ENCODE results near the gene TC2N. TPM values are rescaled to one million over a fixed set of nuclear protein-coding genes. Genes with fewer than 3 reads are reported as not detected.

The TC2N gene
- polyA plus RNA-seq, 1 donor from 2014 or later: 2.1 TPM

DNA sequence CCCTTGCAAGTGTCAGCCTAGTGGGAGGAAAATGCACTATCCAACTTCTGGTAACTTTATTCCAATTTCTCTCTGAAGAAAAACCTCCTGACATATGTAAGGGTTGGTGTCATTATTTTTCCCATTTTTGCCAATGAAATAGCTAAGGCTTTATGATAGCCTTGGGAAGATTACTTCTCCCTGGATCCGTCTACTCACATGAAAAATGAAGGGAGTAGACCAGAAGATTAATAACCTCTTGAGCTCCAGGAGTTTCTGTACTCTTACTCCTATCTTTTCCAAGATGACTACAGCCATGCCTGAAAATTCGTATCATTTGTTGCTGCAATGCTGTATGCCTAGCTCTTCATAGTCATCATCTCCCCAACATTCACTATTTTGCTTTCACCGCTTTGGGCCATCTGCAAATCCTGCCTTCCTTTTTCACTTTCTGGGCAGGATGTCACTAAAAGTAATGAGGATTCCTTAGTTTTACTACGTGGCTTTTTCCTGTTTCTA, 18.8 kb downstream of the TC2N start:
- Histone ChIP-seq H3K79me2 (replicated peaks; ENCODE audit: insufficient read depth, low read length) (no peaks in the 10 kb centered on the region), H3K36me3 (ENCODE audit: insufficient read depth, low read length) (no peaks in the 10 kb centered on the region), H3K27ac (ENCODE audit: low read length) (no peak overlapping the region), H2AFZ (ENCODE audit: low read depth, low read length) (no peak overlapping the region), H3K9me2 (ENCODE audit: insufficient read depth, low read length) (no peaks in the 10 kb centered on the region), H3F3A (ENCODE audit: insufficient read depth, low read length, poor library complexity, severe bottlenecking) (no peaks in the 10 kb centered on the region), H4K20me1 (ENCODE audit: insufficient read depth) (no peaks in the 10 kb centered on the region), H3K9me3 (ENCODE audit: low read length) (no peaks in the 10 kb centered on the region), H3K4me2 (ENCODE audit: low read length) (no peak overlapping the region), H3K4me3 (ENCODE audit: low read length) (no peak overlapping the region), H3K27me3 (ENCODE audit: insufficient read depth, low read depth, low read length) (no peaks in the 10 kb centered on the region), H3K9ac (ENCODE audit: low read length) (no peak overlapping the region)
- no peak for TF ChIP-seq MXI1 (conservative IDR thresholded peaks at IDR 0.05; ENCODE audit: poor library complexity, severe bottlenecking)
- TF ChIP-seq EP300 (conservative IDR thresholded peaks at IDR 0.05; ENCODE audit: poor library complexity, severe bottlenecking): no peak
- TF ChIP-seq, protein P1, sequence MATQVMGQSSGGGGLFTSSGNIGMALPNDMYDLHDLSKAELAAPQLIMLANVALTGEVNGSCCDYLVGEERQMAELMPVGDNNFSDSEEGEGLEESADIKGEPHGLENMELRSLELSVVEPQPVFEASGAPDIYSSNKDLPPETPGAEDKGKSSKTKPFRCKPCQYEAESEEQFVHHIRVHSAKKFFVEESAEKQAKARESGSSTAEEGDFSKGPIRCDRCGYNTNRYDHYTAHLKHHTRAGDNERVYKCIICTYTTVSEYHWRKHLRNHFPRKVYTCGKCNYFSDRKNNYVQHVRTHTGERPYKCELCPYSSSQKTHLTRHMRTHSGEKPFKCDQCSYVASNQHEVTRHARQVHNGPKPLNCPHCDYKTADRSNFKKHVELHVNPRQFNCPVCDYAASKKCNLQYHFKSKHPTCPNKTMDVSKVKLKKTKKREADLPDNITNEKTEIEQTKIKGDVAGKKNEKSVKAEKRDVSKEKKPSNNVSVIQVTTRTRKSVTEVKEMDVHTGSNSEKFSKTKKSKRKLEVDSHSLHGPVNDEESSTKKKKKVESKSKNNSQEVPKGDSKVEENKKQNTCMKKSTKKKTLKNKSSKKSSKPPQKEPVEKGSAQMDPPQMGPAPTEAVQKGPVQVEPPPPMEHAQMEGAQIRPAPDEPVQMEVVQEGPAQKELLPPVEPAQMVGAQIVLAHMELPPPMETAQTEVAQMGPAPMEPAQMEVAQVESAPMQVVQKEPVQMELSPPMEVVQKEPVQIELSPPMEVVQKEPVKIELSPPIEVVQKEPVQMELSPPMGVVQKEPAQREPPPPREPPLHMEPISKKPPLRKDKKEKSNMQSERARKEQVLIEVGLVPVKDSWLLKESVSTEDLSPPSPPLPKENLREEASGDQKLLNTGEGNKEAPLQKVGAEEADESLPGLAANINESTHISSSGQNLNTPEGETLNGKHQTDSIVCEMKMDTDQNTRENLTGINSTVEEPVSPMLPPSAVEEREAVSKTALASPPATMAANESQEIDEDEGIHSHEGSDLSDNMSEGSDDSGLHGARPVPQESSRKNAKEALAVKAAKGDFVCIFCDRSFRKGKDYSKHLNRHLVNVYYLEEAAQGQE (IDR thresholded peaks at IDR 0.05; ENCODE audit: borderline replicate concordance): no peak
- TF ChIP-seq POLR2AphosphoS5 (IDR thresholded peaks at IDR 0.05): no peak
- no peak for TF ChIP-seq RAD21 (conservative IDR thresholded peaks at IDR 0.05)
- TF ChIP-seq, protein P2, sequence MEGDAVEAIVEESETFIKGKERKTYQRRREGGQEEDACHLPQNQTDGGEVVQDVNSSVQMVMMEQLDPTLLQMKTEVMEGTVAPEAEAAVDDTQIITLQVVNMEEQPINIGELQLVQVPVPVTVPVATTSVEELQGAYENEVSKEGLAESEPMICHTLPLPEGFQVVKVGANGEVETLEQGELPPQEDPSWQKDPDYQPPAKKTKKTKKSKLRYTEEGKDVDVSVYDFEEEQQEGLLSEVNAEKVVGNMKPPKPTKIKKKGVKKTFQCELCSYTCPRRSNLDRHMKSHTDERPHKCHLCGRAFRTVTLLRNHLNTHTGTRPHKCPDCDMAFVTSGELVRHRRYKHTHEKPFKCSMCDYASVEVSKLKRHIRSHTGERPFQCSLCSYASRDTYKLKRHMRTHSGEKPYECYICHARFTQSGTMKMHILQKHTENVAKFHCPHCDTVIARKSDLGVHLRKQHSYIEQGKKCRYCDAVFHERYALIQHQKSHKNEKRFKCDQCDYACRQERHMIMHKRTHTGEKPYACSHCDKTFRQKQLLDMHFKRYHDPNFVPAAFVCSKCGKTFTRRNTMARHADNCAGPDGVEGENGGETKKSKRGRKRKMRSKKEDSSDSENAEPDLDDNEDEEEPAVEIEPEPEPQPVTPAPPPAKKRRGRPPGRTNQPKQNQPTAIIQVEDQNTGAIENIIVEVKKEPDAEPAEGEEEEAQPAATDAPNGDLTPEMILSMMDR (IDR thresholded peaks at IDR 0.05; ENCODE audit: poor library complexity, severe bottlenecking): no peak
- TF ChIP-seq EZH2 (IDR thresholded peaks at IDR 0.05; ENCODE audit: borderline replicate concordance, insufficient read depth, low read length, poor library complexity, severe bottlenecking): no peak
- no peak for TF ChIP-seq TAF1 (IDR thresholded peaks at IDR 0.05; ENCODE audit: low read depth)
- no peak for TF ChIP-seq SMC3 (conservative IDR thresholded peaks at IDR 0.05; ENCODE audit: poor library complexity)

DNA sequence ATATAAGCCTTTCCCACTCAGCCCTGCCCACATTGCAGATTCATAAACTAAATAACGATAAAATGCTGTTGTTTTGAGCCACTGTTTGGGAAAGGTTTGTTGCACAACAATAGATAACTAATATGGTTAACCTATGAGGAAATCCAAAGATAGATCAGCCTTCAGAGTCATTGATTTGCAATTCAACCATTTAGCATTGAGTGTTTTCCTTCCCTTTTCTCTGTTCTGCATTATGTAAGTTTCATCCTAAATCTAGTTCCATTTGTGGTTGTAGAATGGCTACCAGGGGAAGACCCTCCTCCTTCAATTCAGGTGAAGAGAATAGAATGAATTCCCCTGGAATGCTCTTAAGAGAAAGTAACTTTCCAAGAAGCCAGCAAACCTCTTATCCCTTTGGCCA, 19.6 kb downstream of the TC2N start:
- H2AFZ ChIP-seq (ENCODE audit: low read depth, low read length): no peak overlapping the region

More for the DNA sequence above, 19.6 kb downstream of the TC2N start:
- no peak overlapping the region for H3K27ac ChIP-seq (ENCODE audit: low read length)
- H3K27me3 ChIP-seq (ENCODE audit: insufficient read depth, low read depth, low read length): no peaks in the 10 kb centered on the region
- no peaks in the 10 kb centered on the region for H4K20me1 ChIP-seq (ENCODE audit: insufficient read depth)
- TF ChIP-seq POLR2AphosphoS5 (IDR thresholded peaks at IDR 0.05): no peak
- TF ChIP-seq SMC3 (conservative IDR thresholded peaks at IDR 0.05; ENCODE audit: poor library complexity): no peak
- TF ChIP-seq, protein P1 (IDR thresholded peaks at IDR 0.05; ENCODE audit: borderline replicate concordance): no peak
- no peak for TF ChIP-seq TAF1 (IDR thresholded peaks at IDR 0.05; ENCODE audit: low read depth)
- TF ChIP-seq EP300 (conservative IDR thresholded peaks at IDR 0.05; ENCODE audit: poor library complexity, severe bottlenecking): no peak
- TF ChIP-seq EZH2 (IDR thresholded peaks at IDR 0.05; ENCODE audit: borderline replicate concordance, insufficient read depth, low read length, poor library complexity, severe bottlenecking): no peak
- no peak for TF ChIP-seq RAD21 (conservative IDR thresholded peaks at IDR 0.05)
- no peak for TF ChIP-seq MXI1 (conservative IDR thresholded peaks at IDR 0.05; ENCODE audit: poor library complexity, severe bottlenecking)
- TF ChIP-seq, protein P2 (IDR thresholded peaks at IDR 0.05; ENCODE audit: poor library complexity, severe bottlenecking): no peak
- H3K4me2 ChIP-seq (ENCODE audit: low read length): no peak overlapping the region
- H3K36me3 ChIP-seq (ENCODE audit: insufficient read depth, low read length): no peaks in the 10 kb centered on the region
- no peak overlapping the region for H3K4me3 ChIP-seq (ENCODE audit: low read length)
- no peaks in the 10 kb centered on the region for H3K9me3 ChIP-seq (ENCODE audit: low read length)
- H3K79me2 ChIP-seq (replicated peaks; ENCODE audit: insufficient read depth, low read length): no peaks in the 10 kb centered on the region
- H3K9me2 ChIP-seq (ENCODE audit: insufficient read depth, low read length): no peaks in the 10 kb centered on the region
- H3F3A ChIP-seq (ENCODE audit: insufficient read depth, low read length, poor library complexity, severe bottlenecking): no peaks in the 10 kb centered on the region
- no peak overlapping the region for H3K9ac ChIP-seq (ENCODE audit: low read length)

Data from neural cell (in vitro differentiated cells).